Stomach (tissue), 9 donors: ENCODE measurements around the gene GAK. TPM values are rescaled to one million over a fixed set of nuclear protein-coding genes. Genes with fewer than 3 reads are reported as not detected.

ENCODE experiments used
- DNase-seq, 2 donors: peaks; one replicate each; pipeline versions ENCODE4 v3.0.0 to v3.0.0-alpha.2; 2013 to 2019
- H3K27ac ChIP-seq, 5 donors: fragments of 200-600 bp in 4 of 5; sonication (generic) in 4 of 5; one replicate each; pipeline ENCODE4 v1.5.1; 2013 to 2019; ENCODE audit warnings: mild to moderate bottlenecking in 1 of 5, moderate library complexity in 1 of 5
- H3K27me3 ChIP-seq, 3 donors: fragments of 200-600 bp; sonication (generic); one replicate each; pipeline ENCODE4 v1.5.1; 2017 to 2019; ENCODE audit warnings: mixed run types in 1 of 3
- H3K36me3 ChIP-seq, 4 donors: fragments of 200-600 bp; sonication (generic); 1 replicate in 3 of 4; 2 replicates in 1 of 4; pipeline ENCODE4 v1.5.1; 2016 to 2019
- H3K4me1 ChIP-seq, 4 donors: fragments of 200-600 bp; sonication (generic); one replicate each; pipeline ENCODE4 v1.5.1; 2016 to 2019
- H3K4me3 ChIP-seq, 4 donors: fragments of 200-600 bp; sonication (generic) in 3 of 4; one replicate each; pipeline ENCODE4 v1.5.1; 2016 to 2019; ENCODE audit warnings: mild to moderate bottlenecking in 1 of 4
- H3K9me3 ChIP-seq, 4 donors: fragments of 200-600 bp; sonication (generic); one replicate each; pipeline ENCODE4 v1.5.1; 2016 to 2019
- EP300 ChIP-seq: sonication (generic); formaldehyde crosslinking; IDR thresholded peaks from one replicate; pipeline ENCODE4 v1.6.1; 2017; ENCODE audit warnings: antibody characterized with exemption
- POLR2A ChIP-seq, 4 donors: fragments of 450-650 bp; IDR thresholded peaks; one replicate each; pipeline ENCODE4 v1.6.1; 2016; ENCODE audit warnings: antibody characterized with exemption in 4 of 4, control low read depth in 2 of 4, mild to moderate bottlenecking in 1 of 4, moderate library complexity in 1 of 4
- POLR2AphosphoS5 ChIP-seq, 3 donors: sonication (generic); formaldehyde crosslinking; IDR thresholded peaks; one replicate each; pipeline ENCODE4 v1.6.1; 2016; ENCODE audit warnings: antibody characterized with exemption in 3 of 3
- WGBS, 5 donors: extraction: QIAGEN DNeasy Blood & Tissue Kit in 3 of 5; methylation state at CpG; one replicate each; pipeline versions ENCODE4 v1.1.5 to v1.1.7; 2013 to 2018; 5-methylcytosine and 5-hydroxymethylcytosine counted together
- intact Hi-C: fragments of 100-400 bp; cut with DNase I; formaldehyde crosslinking; loops from one replicate; pipeline ENCODE4 v1.15.1; 2023; ENCODE audit warnings: low total_unique reads
- polyA plus RNA-seq, 3 donors: library from polyadenylated mRNA; stranded (reverse); fragments of 200-250 nt; gene quantifications; one replicate each; pipeline ENCODE4 v1.2.3, GENCODE V29; 2013
- total RNA-seq, 5 donors: library from RNA; depleted of rRNA; stranded (reverse); fragments of >200 nt; gene quantifications; one replicate each; pipeline versions ENCODE4 v1.1.0 to v1.2.3, GENCODE V29; 2014 to 2016
- TF ChIP-seq, protein P1 (sequence below), 7 experiments: fragments of 450-650 bp in 4 of 7; fragments of 200-600 bp in 3 of 7; sonication (generic) in 3 of 7; IDR thresholded peaks; one replicate each; pipeline ENCODE4 v1.5.1; 2016 to 2019; ENCODE audit warnings: antibody characterized with exemption in 7 of 7, control low read depth in 2 of 7, mild to moderate bottlenecking in 1 of 7
- donor health status: healthy with polysubstance abuse.
- donor health status: Bipolar disorder and iron deficiency.
- donor health status: healthy.

The GAK gene
- total and polyA plus RNA-seq, 8 donors = 71.8 to 503 (median 157) TPM

DNA sequence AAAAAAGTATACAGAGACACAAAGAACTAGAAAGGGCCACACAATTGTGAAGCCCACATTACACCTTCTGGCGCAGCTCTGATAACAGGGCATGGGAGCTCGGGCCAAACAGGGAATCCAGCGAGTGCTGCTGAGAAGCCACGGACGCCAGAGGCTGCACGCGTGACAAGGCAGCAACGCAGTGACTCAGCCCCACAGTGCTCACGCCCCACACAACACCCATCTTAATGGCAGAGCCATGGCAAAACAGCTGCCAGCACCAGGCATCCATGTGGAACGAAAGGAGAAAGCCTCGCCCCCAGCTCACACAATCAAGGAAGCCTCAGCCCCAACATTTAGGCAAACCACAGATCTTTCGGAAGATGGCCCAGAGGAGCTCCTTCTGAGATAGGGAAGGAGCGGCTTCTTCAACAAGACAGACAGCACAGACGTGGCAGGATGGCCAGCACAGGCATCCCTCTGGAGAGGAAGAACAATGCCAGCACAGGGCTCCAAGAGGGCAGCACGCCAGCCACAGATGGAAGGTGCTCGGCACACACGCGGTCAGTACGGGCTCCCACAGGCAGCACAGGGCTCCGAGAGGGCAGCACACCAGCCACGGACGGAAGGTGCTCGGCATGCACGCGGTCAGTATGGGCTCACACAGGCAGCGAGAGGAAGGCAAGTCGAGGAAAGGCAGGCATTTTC lies 33.1 kb downstream of the GAK start:
- intact Hi-C loops = no loop called here
- Histone ChIP-seq H3K27me3 (no peaks in the 10 kb centered on the region), H3K27ac (no peak overlapping the region), H3K9me3 (no peaks in the 10 kb centered on the region), H3K4me3 (no peak overlapping the region), H3K36me3 (peaks cover 50 to 100% (median 96%) of the 10 kb centered on the region in 4 donors), H3K4me1 (no peaks in the 10 kb centered on the region)
- DNase-seq = no peak
- 89 to 95% (median 91%) methylated on average over 26 to 27 of the region's 27 CpGs for WGBS, 5 donors
- TF ChIP-seq POLR2A (IDR thresholded peaks at IDR 0.05) (no peak), POLR2AphosphoS5 (IDR thresholded peaks at IDR 0.05) (no peak), EP300 (no peak)
- TF ChIP-seq, protein P1, sequence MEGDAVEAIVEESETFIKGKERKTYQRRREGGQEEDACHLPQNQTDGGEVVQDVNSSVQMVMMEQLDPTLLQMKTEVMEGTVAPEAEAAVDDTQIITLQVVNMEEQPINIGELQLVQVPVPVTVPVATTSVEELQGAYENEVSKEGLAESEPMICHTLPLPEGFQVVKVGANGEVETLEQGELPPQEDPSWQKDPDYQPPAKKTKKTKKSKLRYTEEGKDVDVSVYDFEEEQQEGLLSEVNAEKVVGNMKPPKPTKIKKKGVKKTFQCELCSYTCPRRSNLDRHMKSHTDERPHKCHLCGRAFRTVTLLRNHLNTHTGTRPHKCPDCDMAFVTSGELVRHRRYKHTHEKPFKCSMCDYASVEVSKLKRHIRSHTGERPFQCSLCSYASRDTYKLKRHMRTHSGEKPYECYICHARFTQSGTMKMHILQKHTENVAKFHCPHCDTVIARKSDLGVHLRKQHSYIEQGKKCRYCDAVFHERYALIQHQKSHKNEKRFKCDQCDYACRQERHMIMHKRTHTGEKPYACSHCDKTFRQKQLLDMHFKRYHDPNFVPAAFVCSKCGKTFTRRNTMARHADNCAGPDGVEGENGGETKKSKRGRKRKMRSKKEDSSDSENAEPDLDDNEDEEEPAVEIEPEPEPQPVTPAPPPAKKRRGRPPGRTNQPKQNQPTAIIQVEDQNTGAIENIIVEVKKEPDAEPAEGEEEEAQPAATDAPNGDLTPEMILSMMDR (IDR thresholded peaks at IDR 0.05) = no peak

GRCh38 chr4:898123-898522 lies 34.0 kb downstream of the GAK start:
- Histone ChIP-seq H3K4me3 (no peak overlapping the region), H3K4me1 (no peaks in the 10 kb centered on the region), H3K36me3 (peaks cover 56 to 100% (median 96%) of the 10 kb centered on the region in 4 donors), H3K9me3 (no peaks in the 10 kb centered on the region), H3K27me3 (no peaks in the 10 kb centered on the region), H3K27ac (no peak overlapping the region)
- 91 to 98% (median 93%) methylated on average over 15 of the region's 15 CpGs for WGBS, 5 donors
- TF ChIP-seq, protein P1 (IDR thresholded peaks at IDR 0.05) = no peak
- TF ChIP-seq POLR2A (IDR thresholded peaks at IDR 0.05) (no peak), EP300 (no peak), POLR2AphosphoS5 (IDR thresholded peaks at IDR 0.05) (no peak)
- intact Hi-C loops = no loop called here
- DNase-seq = no peak

- intact Hi-C loops = no loop called here
- no peaks in the 10 kb centered on the region for H3K4me1 ChIP-seq
- H3K9me3 ChIP-seq = no peaks in the 10 kb centered on the region
- no peak overlapping the region for H3K27ac ChIP-seq
- TF ChIP-seq POLR2A (IDR thresholded peaks at IDR 0.05) = no peak
- TF ChIP-seq, protein P1 (IDR thresholded peaks at IDR 0.05) = no peak
- TF ChIP-seq EP300 = no peak
- no peak for TF ChIP-seq POLR2AphosphoS5 (IDR thresholded peaks at IDR 0.05)
- H3K36me3 ChIP-seq = peaks cover 60 to 100% (median 100%) of the 10 kb centered on the region in 4 donors
- no peak for DNase-seq
- H3K4me3 ChIP-seq = no peak overlapping the region
- H3K27me3 ChIP-seq = no peaks in the 10 kb centered on the region
- 91 to 94% (median 92%) methylated on average over 19 to 20 of the region's 20 CpGs for WGBS, 5 donors
These were observed 35.5 kb downstream of the GAK start for GRCh38 chr4:896630-897029.

- intact Hi-C loops = no loop called here
- TF ChIP-seq, protein P1 (IDR thresholded peaks at IDR 0.05) = no peak
- TF ChIP-seq POLR2AphosphoS5 (IDR thresholded peaks at IDR 0.05) = no peak
- no peak for TF ChIP-seq EP300
- TF ChIP-seq POLR2A (IDR thresholded peaks at IDR 0.05) = no peak
- no peaks in the 10 kb centered on the region for H3K9me3 ChIP-seq
- WGBS, 5 donors = 85 to 91% (median 89%) methylated on average over 13 of the region's 13 CpGs
- no peak overlapping the region for H3K27ac ChIP-seq
- H3K27me3 ChIP-seq = no peaks in the 10 kb centered on the region
- no peak for DNase-seq
- no peaks in the 10 kb centered on the region for H3K4me1 ChIP-seq
- peaks cover 62 to 100% (median 100%) of the 10 kb centered on the region in 4 donors for H3K36me3 ChIP-seq
- no peak overlapping the region for H3K4me3 ChIP-seq
These were observed 35.9 kb downstream of the GAK start for GRCh38 chr4:896216-896615.
